Uterus (tissue), 4 donors: ENCODE data around the gene CORO1A. TPM values are rescaled to one million over a fixed set of nuclear protein-coding genes. Genes with fewer than 3 reads are reported as not detected.

ENCODE experiments used
- DNase-seq, 2 donors: peaks; one replicate each; pipeline ENCODE4 v3.0.0-alpha.2; 2019 to 2020
- H3K27ac ChIP-seq, 2 donors: fragments of 200-600 bp; sonication (generic); 1 replicate in 1 of 2; 2 replicates in 1 of 2; pipeline ENCODE4 v1.5.1; 2016 to 2018
- H3K27me3 ChIP-seq, 2 donors: fragments of 200-600 bp; sonication (generic); one replicate each; pipeline ENCODE4 v1.5.1; 2018 to 2019; ENCODE audit warnings: control low read depth in 1 of 2
- H3K36me3 ChIP-seq, 2 donors: fragments of 200-600 bp; sonication (generic); one replicate each; pipeline ENCODE4 v1.5.1; 2019; ENCODE audit warnings: control low read depth in 1 of 2
- H3K4me1 ChIP-seq, 2 donors: fragments of 200-600 bp; sonication (generic); one replicate each; pipeline ENCODE4 v1.5.1; 2018 to 2019; ENCODE audit warnings: control low read depth in 1 of 2
- H3K4me3 ChIP-seq, 2 donors: fragments of 200-600 bp; sonication (generic); 1 replicate in 1 of 2; 2 replicates in 1 of 2; pipeline ENCODE4 v1.5.1; 2018 to 2019; ENCODE audit warnings: mild to moderate bottlenecking in 1 of 2
- H3K9me3 ChIP-seq, 2 donors: fragments of 200-600 bp; sonication (generic); one replicate each; pipeline ENCODE4 v1.5.1; 2019; ENCODE audit warnings: control low read depth in 1 of 2
- CTCF ChIP-seq, 4 experiments: fragments of 200-600 bp in 2 of 4; fragments of 450-650 bp in 2 of 4; sonication (generic) in 2 of 4; IDR thresholded peaks; one replicate each; pipeline ENCODE4 v1.5.1; 2016 to 2019; ENCODE audit warnings: antibody characterized with exemption in 4 of 4, mild to moderate bottlenecking in 2 of 4, moderate library complexity in 1 of 4
- POLR2A ChIP-seq, 2 donors: fragments of 450-650 bp; IDR thresholded peaks; one replicate each; pipeline ENCODE4 v1.6.1; 2016; ENCODE audit warnings: antibody characterized with exemption in 2 of 2, mild to moderate bottlenecking in 1 of 2, moderate library complexity in 1 of 2
- intact Hi-C: fragments of 100-400 bp; cut with DNase I; formaldehyde crosslinking; loops from one replicate; pipeline ENCODE4 v1.15.1; 2023; ENCODE audit warnings: low total_unique reads
- total RNA-seq, 4 donors: library from RNA; depleted of rRNA in 3 of 4; stranded (reverse); fragments of >200 nt in 3 of 4; gene quantifications; one replicate each; pipeline versions ENCODE4 v1.1.0 to v1.2.4, GENCODE V29; 2014 to 2023
- donor health status: DM: yes; HTN: yes; CAD: no.

The CORO1A gene
- total RNA-seq, 4 donors from 2014 or later = 12.7 to 30.5 (median 18.2) TPM

GRCh38 chr16:30141750-30142149 is 41.7 kb upstream of the CORO1A start:
- intact Hi-C loops = no loop called here
- Histone ChIP-seq H3K36me3 (no peaks in the 10 kb centered on the region), H3K9me3 (no peaks in the 10 kb centered on the region), H3K27ac (no peak overlapping the region), H3K27me3 (no peaks in the 10 kb centered on the region), H3K4me3 (no peak overlapping the region), H3K4me1 (no peaks in the 10 kb centered on the region)
- no peak for TF ChIP-seq POLR2A (IDR thresholded peaks at IDR 0.05)
- no peak for TF ChIP-seq CTCF (IDR thresholded peaks at IDR 0.05)
- no peak for DNase-seq

GRCh38 chr16:30142672-30143346 is 40.6 kb upstream of the CORO1A start:
- no peaks in the 10 kb centered on the region for H3K27me3 ChIP-seq
- no peak overlapping the region for H3K27ac ChIP-seq
- no peaks in the 10 kb centered on the region for H3K9me3 ChIP-seq
- intact Hi-C loops = no loop called here
- no peaks in the 10 kb centered on the region for H3K36me3 ChIP-seq
- no peak for DNase-seq
- H3K4me1 ChIP-seq = no peaks in the 10 kb centered on the region
- TF ChIP-seq CTCF (IDR thresholded peaks at IDR 0.05) (no peak), POLR2A (IDR thresholded peaks at IDR 0.05) (no peak)
- H3K4me3 ChIP-seq = no peak overlapping the region

GRCh38 chr16:30143347-30143702 is 40.1 kb upstream of the CORO1A start:
- no peaks in the 10 kb centered on the region for H3K4me1 ChIP-seq
- intact Hi-C loops = no loop called here
- H3K27ac ChIP-seq = no peak overlapping the region
- H3K4me3 ChIP-seq = no peak overlapping the region
- H3K36me3 ChIP-seq = no peaks in the 10 kb centered on the region
- H3K27me3 ChIP-seq = no peaks in the 10 kb centered on the region
- no peak for DNase-seq
- TF ChIP-seq POLR2A (IDR thresholded peaks at IDR 0.05) (no peak), CTCF (IDR thresholded peaks at IDR 0.05) (no peak)
- H3K9me3 ChIP-seq = no peaks in the 10 kb centered on the region

GRCh38 chr16:30144017-30144416 is 39.4 kb upstream of the CORO1A start:
- TF ChIP-seq CTCF (IDR thresholded peaks at IDR 0.05) (no peak), POLR2A (IDR thresholded peaks at IDR 0.05) (no peak)
- Histone ChIP-seq H3K27me3 (no peaks in the 10 kb centered on the region), H3K27ac (no peak overlapping the region), H3K36me3 (no peaks in the 10 kb centered on the region), H3K4me3 (no peak overlapping the region), H3K4me1 (no peaks in the 10 kb centered on the region), H3K9me3 (no peaks in the 10 kb centered on the region)
- intact Hi-C loops = no loop called here
- DNase-seq = no peak

- no peak overlapping the region for H3K27ac ChIP-seq
- H3K4me1 ChIP-seq = no peaks in the 10 kb centered on the region
- H3K4me3 ChIP-seq = no peak overlapping the region
- no peak for DNase-seq
- H3K36me3 ChIP-seq = no peaks in the 10 kb centered on the region
- no peak for TF ChIP-seq CTCF (IDR thresholded peaks at IDR 0.05)
- intact Hi-C loops = no loop called here
- H3K9me3 ChIP-seq = no peaks in the 10 kb centered on the region
- H3K27me3 ChIP-seq = no peaks in the 10 kb centered on the region
Measured at GRCh38 chr16:30144917-30145316, 38.5 kb upstream of the CORO1A start.
